HG02973 (cell line): ENCODE measurements around the gene UBE2E2.

Source experiments
- ATAC-seq: cut with Tn5 transposase; IDR thresholded peaks from one replicate; pipeline ENCODE4 v1.9.1; 2021; ENCODE audit warnings: moderate library complexity; ENCODE audit not compliant: unreplicated experiment

UBE2E2 gene

GRCh38 chr3:23239211-23240068, 36.3 kb downstream of the UBE2E2 start:
- no peak for ATAC-seq

- ATAC-seq: no peak
Measured at GRCh38 chr3:23240171-23240785, 37.2 kb downstream of the UBE2E2 start.

GRCh38 chr3:23241256-23241655, 38.1 kb downstream of the UBE2E2 start:
- ATAC-seq: no peak

- no peak for ATAC-seq
Measured at GRCh38 chr3:23242106-23242505, 39.0 kb downstream of the UBE2E2 start.

DNA sequence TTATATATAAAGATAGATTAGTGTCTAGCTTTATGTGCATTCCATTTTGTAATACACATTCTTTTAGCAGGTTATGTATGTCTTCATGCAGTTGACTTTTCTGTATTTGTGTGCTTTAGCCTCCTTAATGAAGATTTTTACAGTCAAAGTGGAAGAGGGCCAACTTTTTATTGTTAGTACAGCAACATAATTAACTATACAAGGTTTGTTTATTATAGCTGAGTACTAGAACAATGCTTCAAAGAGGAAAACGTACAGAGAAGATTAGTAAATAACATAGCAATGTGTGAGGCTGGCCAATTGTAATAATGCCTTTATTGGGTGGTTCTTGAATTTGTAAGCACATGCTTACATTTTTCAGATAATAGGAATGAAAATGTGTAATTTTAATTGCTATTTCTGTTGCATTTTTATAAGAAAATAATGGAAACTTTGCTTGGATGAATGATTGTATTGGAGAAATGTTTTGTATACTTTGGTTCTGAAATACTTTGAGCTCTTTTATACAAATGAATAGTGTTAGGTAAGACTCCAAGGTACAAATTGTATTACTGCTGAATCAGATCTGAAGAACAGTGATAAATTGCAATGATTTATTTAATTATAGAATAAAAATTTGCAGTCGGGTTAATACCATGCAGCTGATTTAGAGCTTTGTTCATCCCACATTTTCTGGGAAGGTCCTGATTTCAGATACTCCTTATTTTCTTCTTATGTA, 41.4 kb downstream of the UBE2E2 start:
- ATAC-seq: no peak

DNA sequence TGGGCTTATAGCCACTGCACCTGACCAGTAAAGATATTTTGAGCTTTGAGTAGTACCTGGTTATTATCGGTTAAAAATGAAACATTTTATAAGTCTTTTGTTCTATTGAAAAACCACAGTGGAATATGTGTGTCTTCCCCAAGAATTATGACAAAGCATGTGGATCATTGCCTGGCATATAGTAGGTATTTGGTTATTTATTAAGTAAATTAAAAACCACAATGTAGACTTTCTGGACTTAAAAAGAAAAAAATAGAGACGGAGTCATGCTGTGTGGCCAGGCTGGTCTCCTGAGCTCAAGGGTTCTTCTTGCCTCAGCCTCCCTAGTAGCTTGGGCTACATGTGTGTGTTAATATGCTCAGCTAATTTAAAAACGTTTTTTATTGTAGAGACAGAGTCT, 43.5 kb downstream of the UBE2E2 start:
- no peak for ATAC-seq

DNA sequence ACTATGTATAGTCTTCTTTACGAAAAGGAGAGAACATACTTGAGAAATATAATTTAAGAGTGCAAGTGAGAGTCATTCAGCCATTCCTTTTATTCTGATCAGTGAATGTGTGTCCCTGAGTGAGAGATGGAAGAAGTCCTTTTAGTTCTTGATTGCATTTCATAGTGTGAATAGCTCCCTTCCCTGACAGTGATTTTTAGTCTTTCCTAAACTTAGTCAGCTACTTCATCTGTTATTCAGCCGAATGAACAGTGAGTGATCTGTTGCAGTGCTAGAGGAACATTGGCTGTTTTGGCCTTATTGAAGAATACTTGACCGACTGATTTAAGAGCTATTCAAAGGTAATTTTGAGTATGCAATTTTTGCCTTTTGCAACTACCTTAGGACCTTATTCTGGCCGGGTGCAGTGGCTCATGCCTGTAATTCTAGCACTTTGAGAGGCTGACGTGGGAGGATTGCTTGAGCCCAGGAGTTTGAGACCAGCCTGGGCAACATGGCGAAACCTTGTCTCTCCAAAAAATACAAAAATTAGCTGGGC, 45.5 kb downstream of the UBE2E2 start:
- ATAC-seq: no peak

- no peak for ATAC-seq
Measured at GRCh38 chr3:23249961-23250360, 46.8 kb downstream of the UBE2E2 start.

- ATAC-seq: no peak
Measured at GRCh38 chr3:23252122-23252521, 49.0 kb downstream of the UBE2E2 start.

- peak; percentile 75 for ATAC-seq
Measured at GRCh38 chr3:23253214-23253613, 50.1 kb downstream of the UBE2E2 start.

DNA sequence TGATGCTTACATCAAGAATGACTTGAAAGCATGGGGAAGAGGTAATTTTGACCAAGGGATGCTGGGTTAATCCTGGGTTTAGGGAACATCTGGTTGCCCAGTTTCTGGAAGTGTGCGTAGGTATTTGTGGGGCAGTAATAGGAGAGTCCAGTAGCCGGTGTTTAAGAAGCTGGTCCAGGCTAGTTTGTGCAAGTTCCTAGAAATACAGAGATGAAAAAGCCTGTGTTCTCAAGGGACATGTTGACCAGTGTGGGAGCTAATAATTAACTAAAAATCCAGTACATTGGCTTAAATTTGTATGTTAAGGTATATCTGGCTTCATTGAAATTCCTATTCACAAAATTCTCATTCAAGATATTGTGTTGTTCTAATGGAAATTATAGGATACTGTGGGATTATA, 51.2 kb downstream of the UBE2E2 start:
- ATAC-seq: no peak

DNA sequence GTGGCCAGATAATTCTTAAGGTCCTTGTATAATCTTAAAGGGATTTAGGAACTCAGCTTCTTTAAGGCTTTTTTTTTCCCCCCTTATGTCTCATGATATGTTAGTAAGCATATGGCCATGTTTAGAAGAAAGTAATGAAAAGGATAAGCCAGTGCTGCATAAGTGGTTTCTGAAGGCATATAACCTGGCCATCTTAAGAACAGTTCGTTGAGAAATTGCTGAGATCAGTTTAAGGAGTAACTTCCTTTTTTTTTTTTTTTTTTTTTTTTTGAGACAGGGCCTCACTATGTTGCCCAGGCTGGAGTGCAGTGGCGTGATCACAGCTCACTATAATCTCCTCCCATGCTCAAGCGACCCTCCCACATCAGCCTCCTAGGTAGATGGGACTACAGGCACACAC, 51.7 kb downstream of the UBE2E2 start:
- no peak for ATAC-seq

DNA sequence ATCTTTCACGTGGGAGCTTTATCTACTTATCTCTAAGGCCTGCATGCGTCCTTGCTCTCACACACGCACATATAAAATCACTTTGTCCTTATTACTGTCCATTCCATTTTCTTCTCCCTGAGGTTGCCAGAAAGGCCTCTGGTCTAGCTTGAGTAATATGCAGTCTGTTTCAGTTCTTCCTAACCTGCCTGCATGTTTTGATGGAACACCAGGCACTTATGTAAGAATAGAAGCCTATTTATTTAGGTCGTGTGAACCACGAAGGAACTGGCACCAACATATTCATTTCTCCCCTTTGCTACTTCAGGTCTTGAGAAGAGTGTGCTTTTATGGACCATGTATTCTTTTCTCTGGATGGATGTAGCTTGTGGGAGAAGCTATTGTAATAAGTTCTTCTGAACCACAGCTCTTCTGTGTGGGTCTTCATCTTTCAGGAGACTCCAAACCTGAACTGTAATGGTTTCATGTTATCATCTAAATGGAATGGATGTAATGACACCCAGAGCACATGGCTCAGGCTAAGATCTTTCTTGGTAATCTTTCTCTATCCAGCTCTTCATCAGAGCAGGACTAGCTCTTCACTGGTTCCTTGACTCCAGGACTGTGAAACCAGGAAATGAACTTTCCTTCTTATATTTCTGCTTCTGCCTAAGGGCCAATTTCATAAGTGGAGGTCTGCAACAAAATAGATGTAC, 53.8 kb downstream of the UBE2E2 start:
- ATAC-seq: no peak

DNA sequence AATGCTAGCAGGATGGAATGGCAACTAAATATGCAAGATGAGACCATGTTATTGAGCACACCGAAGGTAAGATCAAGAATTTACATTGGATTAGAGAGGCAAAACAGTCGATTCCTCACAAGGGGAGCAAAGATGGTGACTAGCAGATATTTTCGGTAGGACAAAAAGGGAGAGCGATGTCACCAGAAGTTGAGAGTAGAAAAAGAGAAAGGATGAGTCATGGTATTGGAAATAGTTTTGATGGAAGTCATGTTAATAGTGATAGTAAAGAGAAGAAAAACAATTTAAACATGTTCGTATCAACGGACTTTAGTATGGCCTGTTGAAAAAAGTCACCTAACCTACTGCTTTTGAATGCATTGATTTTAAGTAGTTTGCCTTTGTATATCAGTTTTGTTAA, 55.0 kb downstream of the UBE2E2 start:
- ATAC-seq: no peak

- ATAC-seq: no peak
Measured at GRCh38 chr3:23259515-23259914, 56.4 kb downstream of the UBE2E2 start.

GRCh38 chr3:23262766-23263165, 59.6 kb downstream of the UBE2E2 start:
- ATAC-seq: no peak

DNA sequence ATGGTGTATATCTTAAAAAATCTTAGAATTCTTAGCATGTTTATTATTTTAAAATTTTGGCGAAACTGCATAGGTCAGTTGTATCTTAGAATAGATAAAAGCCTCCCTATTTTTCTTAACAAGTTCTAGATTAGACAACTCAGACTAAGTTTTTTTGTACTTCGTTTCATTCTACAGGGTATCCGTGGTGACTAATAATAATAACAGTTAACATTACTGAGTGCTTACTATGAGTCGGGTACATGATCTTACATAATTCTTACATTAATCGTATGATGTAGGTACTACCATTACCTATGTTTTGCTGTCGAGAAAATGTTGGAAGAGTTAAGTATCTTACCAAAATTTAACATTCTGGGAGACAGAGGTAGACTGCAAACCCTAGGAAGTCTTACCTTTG, 60.7 kb downstream of the UBE2E2 start:
- no peak for ATAC-seq

GRCh38 chr3:23264413-23264812, 61.3 kb downstream of the UBE2E2 start:
- no peak for ATAC-seq

DNA sequence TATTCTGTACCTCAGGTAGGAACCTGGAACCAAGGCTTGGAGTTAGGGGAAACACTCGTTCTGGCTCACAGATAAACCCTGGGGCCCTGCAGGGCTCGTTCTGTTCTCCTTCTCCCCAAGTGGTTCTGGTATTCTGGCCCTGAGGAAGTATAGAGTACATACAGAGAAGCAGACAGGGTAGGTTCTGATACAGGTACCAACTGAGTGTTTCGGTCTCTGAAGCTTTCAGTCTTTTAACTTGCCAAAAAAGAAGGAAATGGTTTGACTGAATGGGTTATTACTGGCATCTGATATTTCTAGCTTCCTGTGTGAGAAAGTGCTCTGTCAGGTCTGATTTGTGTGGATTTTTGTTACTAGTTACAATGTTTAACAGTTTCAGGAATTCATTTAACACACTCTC, 67.3 kb downstream of the UBE2E2 start:
- ATAC-seq: no peak

DNA sequence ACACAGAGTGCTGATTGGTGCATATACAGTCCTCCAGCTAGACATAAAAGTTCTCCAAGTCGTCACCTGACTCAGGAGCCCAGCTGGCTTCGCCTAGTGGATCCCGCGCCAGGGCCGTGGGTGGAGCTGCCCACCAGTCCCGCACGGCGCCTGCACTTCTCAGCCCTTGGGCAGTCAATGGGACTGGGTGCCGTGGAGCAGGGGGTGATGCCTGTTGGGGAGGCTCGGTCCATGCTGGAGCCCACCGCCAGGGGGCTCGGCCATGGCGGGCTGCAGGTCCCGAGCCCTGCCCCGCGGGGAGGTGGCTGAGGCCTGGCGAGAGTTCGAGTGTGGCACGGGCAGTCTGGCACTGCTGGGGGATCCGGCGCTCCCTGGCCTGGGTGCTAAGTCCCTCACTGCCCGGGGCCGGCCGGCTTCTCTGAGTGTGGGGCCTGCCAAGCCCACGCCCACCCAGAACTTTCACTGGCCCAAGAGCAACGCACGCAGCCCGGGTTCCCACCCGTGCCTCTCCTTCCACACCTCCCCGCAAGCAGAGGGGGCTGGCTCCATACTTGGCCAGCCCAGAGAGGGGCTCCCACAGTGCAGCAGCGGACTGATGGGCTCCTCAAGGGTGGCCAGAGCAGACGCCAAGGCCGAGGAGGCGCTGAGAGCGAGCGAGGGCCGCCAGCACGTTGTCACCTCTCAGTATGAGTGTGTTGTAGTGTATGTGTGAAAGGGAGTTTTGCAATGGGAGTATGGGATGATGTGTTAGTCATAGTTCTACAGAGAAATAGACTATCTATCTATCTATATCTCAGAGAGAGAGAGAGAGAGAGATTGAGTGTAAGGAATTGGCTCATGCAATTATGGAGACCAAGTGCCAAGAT, 69.0 kb downstream of the UBE2E2 start:
- no peak for ATAC-seq
